Measurements from ENCODE around the gene GIGYF2.

- no peak for TF ChIP-seq EZH2 (IDR thresholded peaks at IDR 0.05; ENCODE audit: borderline replicate concordance, insufficient read depth, low read length, poor library complexity, severe bottlenecking)
- TF ChIP-seq, protein P1, sequence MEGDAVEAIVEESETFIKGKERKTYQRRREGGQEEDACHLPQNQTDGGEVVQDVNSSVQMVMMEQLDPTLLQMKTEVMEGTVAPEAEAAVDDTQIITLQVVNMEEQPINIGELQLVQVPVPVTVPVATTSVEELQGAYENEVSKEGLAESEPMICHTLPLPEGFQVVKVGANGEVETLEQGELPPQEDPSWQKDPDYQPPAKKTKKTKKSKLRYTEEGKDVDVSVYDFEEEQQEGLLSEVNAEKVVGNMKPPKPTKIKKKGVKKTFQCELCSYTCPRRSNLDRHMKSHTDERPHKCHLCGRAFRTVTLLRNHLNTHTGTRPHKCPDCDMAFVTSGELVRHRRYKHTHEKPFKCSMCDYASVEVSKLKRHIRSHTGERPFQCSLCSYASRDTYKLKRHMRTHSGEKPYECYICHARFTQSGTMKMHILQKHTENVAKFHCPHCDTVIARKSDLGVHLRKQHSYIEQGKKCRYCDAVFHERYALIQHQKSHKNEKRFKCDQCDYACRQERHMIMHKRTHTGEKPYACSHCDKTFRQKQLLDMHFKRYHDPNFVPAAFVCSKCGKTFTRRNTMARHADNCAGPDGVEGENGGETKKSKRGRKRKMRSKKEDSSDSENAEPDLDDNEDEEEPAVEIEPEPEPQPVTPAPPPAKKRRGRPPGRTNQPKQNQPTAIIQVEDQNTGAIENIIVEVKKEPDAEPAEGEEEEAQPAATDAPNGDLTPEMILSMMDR (IDR thresholded peaks at IDR 0.05; ENCODE audit: poor library complexity, severe bottlenecking) = no peak
Measured at GRCh38 chr2:232667989-232668583, 29.0 kb upstream of the GIGYF2 start.

Measured in neural cell (in vitro differentiated cells).